Spleen (tissue), 7 donors: ENCODE results near the gene STK4.

ENCODE experiments used
- CTCF ChIP-seq, 11 experiments: fragments of 200-600 bp in 7 of 11; fragments of 450-650 bp in 4 of 11; sonication (generic) in 4 of 11; IDR thresholded peaks in 8 of 11; conservative IDR thresholded peaks in 3 of 11; 1 replicate in 7 of 11; 2 replicates in 4 of 11; pipeline versions ENCODE4 v1.4.0 to v1.8.0; 2016 to 2021; ENCODE audit warnings: antibody characterized with exemption in 11 of 11, inconsistent platforms in 4 of 11, mild to moderate bottlenecking in 1 of 11
- POLR2A ChIP-seq, 3 donors: fragments of 450-650 bp; IDR thresholded peaks; one replicate each; pipeline ENCODE4 v1.5.1; 2017; ENCODE audit warnings: antibody characterized with exemption in 3 of 3, mild to moderate bottlenecking in 1 of 3
- POLR2AphosphoS5 ChIP-seq, 3 donors: sonication (generic); formaldehyde crosslinking; IDR thresholded peaks; one replicate each; pipeline ENCODE4 v1.5.1; 2017; ENCODE audit warnings: antibody characterized with exemption in 3 of 3
- donor health status: DM: no; HTN: no; CAD: no; lungs with moderate emphysema.
- donor health status: DM: no; HTN: no; CAD: no.
- donor health status: DM: no; HTN: no; CAD: no.

GRCh38 chr20:45083127-45083526 lies 116.8 kb downstream of the STK4 start:
- no peak for TF ChIP-seq POLR2AphosphoS5 (IDR thresholded peaks at IDR 0.05)
- no peak for TF ChIP-seq CTCF (IDR thresholded peaks at IDR 0.05 in 8 of 11, conservative IDR thresholded peaks at IDR 0.05 in 3 of 11)
- TF ChIP-seq POLR2A (IDR thresholded peaks at IDR 0.05) = no peak
